Measurements from ENCODE around the gene CD300A. TPM values are rescaled to one million over a fixed set of nuclear protein-coding genes. Genes with fewer than 3 reads are reported as not detected.

Gene CD300A
- total RNA-seq = 1 to 10 TPM in 1 of 8 experiments, under 1 TPM in 2, not detected in 5; 0.17 to 1.6 (median 0.52) TPM

- ATAC-seq (replicated peaks in 6 of 8) = no peak
- 4 to 90% (median 69%) methylated on average over 2 to 15 of the region's 25 CpGs; no CpG with 5 or more reads in 4 of the 10 experiments for WGBS, 10 experiments
- no peak within 1 kb of the TSS for H3K4me3 ChIP-seq
- in situ Hi-C loops (cut with MboI; ENCODE audit: low pct_unique_long_range_greater_than_20kb in 2 of 9, low sequenced_read_pairs in 9 of 9, unreplicated experiment in 9 of 9) = no loop called here
- no peak within 1 kb of the TSS for H3K27ac ChIP-seq
- H3K4me1 ChIP-seq (replicated peaks in 1 of 2) = peaks cover 0 to 4% of the 10 kb centered on the region in 2 donors
Measured at GRCh38 chr17:74466111-74466827, at the start of gene CD300A. TSS of gene CD300A (plus strand) at chr17:74466634. CDS start at chr17:74466704, 70 bp downstream.

DNA sequence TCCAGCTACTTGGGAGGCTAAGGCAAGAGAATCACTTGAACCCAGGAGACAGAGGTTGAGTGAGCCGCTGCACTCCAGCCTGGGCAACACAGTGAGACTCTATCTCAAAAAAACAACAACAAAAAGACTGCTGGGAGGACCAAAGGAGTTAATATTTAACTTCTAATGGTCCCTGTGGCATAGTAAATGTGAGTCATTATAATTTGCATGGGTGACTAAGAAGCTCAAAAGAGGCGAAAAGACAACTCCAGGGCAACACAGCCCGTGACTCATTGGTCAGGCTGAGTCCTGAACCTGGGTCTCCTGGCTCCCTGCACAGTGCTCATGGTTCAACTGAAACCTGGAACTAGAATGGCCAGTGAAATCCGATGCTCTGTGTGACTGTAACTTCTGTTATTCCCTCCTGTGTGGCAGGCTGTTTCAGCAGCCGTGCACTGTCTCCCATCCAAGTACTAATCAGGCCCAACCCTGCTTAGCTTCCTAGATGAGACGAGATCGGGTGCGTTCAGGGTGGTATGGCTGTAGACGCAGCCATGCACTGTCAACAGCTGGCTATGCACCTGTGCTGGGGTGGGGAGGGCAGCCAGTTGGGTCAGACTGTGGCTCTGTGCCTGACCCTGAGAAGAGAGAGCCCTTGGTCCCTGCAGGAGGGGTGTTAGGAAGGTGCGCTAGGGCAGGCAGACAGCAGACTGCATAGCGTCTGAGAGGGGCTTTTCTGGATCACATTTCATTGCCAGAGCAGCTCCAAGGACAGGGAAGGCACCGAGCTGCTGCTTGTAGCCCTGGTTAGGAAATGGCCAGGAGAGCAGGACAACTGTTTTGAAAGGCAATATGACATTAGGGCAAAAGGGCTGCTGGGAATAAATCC is 49.0 kb upstream of the CD300A start:
- ATAC-seq (replicated peaks in 6 of 8) = peak in 3 of 8 experiments; percentile 47 to 100 (median 100)
- in situ Hi-C loops (cut with MboI; ENCODE audit: low pct_unique_long_range_greater_than_20kb in 2 of 9, low sequenced_read_pairs in 9 of 9, unreplicated experiment in 9 of 9) = no loop called here

DNA sequence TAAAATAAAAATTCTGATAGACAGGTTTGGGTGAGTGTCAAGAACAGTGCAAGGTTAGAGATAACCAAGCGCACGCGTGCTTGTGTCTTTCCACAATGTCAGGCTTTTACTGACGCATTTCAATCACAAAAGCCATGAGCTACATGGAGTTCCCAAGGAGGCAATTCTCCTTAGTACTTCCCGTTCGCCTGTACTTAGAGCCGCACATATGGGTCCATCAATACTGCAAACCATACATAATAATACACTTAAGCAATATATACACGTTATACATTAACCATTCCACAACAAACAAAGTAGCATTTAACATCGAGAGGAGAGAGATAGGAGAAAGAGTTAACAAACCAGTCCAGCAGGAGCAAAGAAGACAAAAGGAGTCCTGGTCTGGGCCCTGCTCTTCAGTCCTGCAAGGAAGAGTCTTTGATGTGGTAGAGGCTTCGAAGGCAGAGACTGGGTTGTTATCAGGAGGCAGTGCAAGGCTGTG is 46.5 kb upstream of the CD300A start:
- ATAC-seq (replicated peaks in 6 of 8) = no peak
- Histone ChIP-seq H3K4me3 (no peak overlapping the region), H3K4me1 (replicated peaks in 1 of 2) (no peaks in the 10 kb centered on the region), H3K27ac (no peak overlapping the region)
- WGBS, 10 experiments = 63 to 100% (median 81%) methylated on average over 1 to 9 of the region's 10 CpGs
- in situ Hi-C loops (cut with MboI; ENCODE audit: low pct_unique_long_range_greater_than_20kb in 2 of 9, low sequenced_read_pairs in 9 of 9, unreplicated experiment in 9 of 9) = no loop called here

More for the DNA sequence above, 49.0 kb upstream of the CD300A start:
- 0 to 72% (median 47%) methylated on average over 1 to 5 of the region's 12 CpGs; no CpG with 5 or more reads in 3 of the 10 experiments for WGBS, 10 experiments
- Histone ChIP-seq H3K4me1 (replicated peaks in 1 of 2) (no peaks in the 10 kb centered on the region), H3K4me3 (no peak overlapping the region), H3K27ac (no peak overlapping the region)

DNA sequence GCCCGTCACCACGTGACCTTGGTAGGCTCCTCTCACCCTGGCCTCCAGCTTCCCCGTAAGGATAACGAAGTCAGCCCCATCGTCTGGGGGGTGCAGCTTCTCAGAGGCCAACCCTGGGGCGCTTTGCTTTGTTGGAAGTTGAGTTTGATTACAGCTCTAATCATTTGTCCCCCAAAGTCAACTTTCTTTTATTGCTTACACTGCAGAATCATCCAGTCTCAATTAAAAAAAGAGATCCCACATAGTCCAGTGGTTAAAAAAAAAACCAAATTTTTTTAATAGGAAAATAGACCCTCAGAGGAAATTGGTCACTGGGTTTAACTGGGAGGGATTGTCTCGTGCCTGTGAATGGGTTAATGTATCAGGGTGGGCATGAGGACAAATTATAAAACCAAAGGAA is 42.3 kb upstream of the CD300A start:
- no peak for ATAC-seq (replicated peaks in 6 of 8)

GRCh38 chr17:74424657-74425056 is 41.8 kb upstream of the CD300A start:
- peak in 7 of 8 experiments; percentile 23 to 78 (median 35) for ATAC-seq (replicated peaks in 6 of 8)
- Histone ChIP-seq H3K4me3 (no peak overlapping the region), H3K27ac (no peak overlapping the region), H3K4me1 (replicated peaks in 1 of 2) (peaks cover under 1 to 15% of the 10 kb centered on the region in 2 donors)
- 20 to 83% (median 71%) methylated on average over 1 to 7 of the region's 14 CpGs; no CpG with 5 or more reads in 3 of the 10 experiments for WGBS, 10 experiments
- in situ Hi-C loops (cut with MboI; ENCODE audit: low pct_unique_long_range_greater_than_20kb in 2 of 9, low sequenced_read_pairs in 9 of 9, unreplicated experiment in 9 of 9) = no loop called here

More for the DNA sequence above, 42.3 kb upstream of the CD300A start:
- Histone ChIP-seq H3K27ac (no peak overlapping the region), H3K4me3 (no peak overlapping the region), H3K4me1 (replicated peaks in 1 of 2) (peaks cover 0 to 12% of the 10 kb centered on the region in 2 donors)
- in situ Hi-C loops (cut with MboI; ENCODE audit: low pct_unique_long_range_greater_than_20kb in 2 of 9, low sequenced_read_pairs in 9 of 9, unreplicated experiment in 9 of 9) = no loop called here
- WGBS, 10 experiments = 33 to 100% (median 67%) methylated on average over 1 to 6 of the region's 7 CpGs; no CpG with 5 or more reads in 1 of the 10 experiments

GRCh38 chr17:74426551-74427047 is 39.8 kb upstream of the CD300A start:
- Histone ChIP-seq H3K4me3 (no peak overlapping the region), H3K4me1 (replicated peaks in 1 of 2) (peaks cover 15 to 23% of the 10 kb centered on the region in 2 donors), H3K27ac (no peak overlapping the region)
- in situ Hi-C loops (cut with MboI; ENCODE audit: low pct_unique_long_range_greater_than_20kb in 2 of 9, low sequenced_read_pairs in 9 of 9, unreplicated experiment in 9 of 9) = no loop called here
- ATAC-seq (replicated peaks in 6 of 8) = no peak
- 0 to 100% (median 75%) methylated on average over 1 to 7 of the region's 9 CpGs; no CpG with 5 or more reads in 3 of the 10 experiments for WGBS, 10 experiments

- no peak overlapping the region for H3K4me3 ChIP-seq
- peaks cover 15 to 23% of the 10 kb centered on the region in 2 donors for H3K4me1 ChIP-seq (replicated peaks in 1 of 2)
- 40 to 88% (median 51%) methylated on average over 1 to 6 of the region's 10 CpGs; no CpG with 5 or more reads in 6 of the 10 experiments for WGBS, 10 experiments
- H3K27ac ChIP-seq = no peak overlapping the region
- ATAC-seq (replicated peaks in 6 of 8) = no peak
- in situ Hi-C loops (cut with MboI; ENCODE audit: low pct_unique_long_range_greater_than_20kb in 2 of 9, low sequenced_read_pairs in 9 of 9, unreplicated experiment in 9 of 9) = no loop called here
Measured at GRCh38 chr17:74427048-74427762, 39.2 kb upstream of the CD300A start.

DNA sequence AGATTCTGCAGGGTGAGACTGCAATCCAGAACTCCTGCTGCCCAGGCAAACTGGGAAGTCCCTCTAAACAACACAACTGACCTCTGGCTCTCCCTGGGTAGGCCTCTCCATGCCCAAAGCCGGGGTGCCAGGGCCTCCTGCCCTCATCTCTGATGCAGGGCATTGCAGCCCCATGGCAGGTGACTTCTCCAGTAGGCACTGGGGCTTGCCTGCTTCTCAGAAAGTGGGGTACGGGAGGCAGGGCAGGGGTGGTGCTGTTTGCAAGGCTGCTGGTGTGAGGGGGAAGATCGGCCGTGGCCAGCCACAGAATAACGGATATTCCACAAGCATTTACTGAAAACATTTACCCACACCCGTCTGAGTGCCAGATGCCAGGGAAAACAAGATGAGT is 38.7 kb upstream of the CD300A start:
- 33 to 96% (median 76%) methylated on average over 1 to 3 of the region's 6 CpGs; no CpG with 5 or more reads in 6 of the 10 experiments for WGBS, 10 experiments
- in situ Hi-C loops (cut with MboI; ENCODE audit: low pct_unique_long_range_greater_than_20kb in 2 of 9, low sequenced_read_pairs in 9 of 9, unreplicated experiment in 9 of 9) = no loop called here
- Histone ChIP-seq H3K4me1 (replicated peaks in 1 of 2) (peaks cover 15 to 23% of the 10 kb centered on the region in 2 donors), H3K27ac (no peak overlapping the region), H3K4me3 (no peak overlapping the region)
- ATAC-seq (replicated peaks in 6 of 8) = no peak

GRCh38 chr17:74429604-74430384 is 36.6 kb upstream of the CD300A start:
- peak overlapping the region in 1 of 2 donors; percentile 88 for H3K27ac ChIP-seq
- WGBS, 10 experiments = 40 to 100% (median 70%) methylated on average over 1 to 8 of the region's 19 CpGs; no CpG with 5 or more reads in 2 of the 10 experiments
- ATAC-seq (replicated peaks in 6 of 8) = peak; percentile 3 to 57 (median 23)
- H3K4me1 ChIP-seq (replicated peaks in 1 of 2) = peaks cover 15 to 31% of the 10 kb centered on the region in 2 donors
- peak overlapping the region in 3 of 5 donors; percentile 63 to 79 (median 64) for H3K4me3 ChIP-seq
- in situ Hi-C loops (cut with MboI; ENCODE audit: low pct_unique_long_range_greater_than_20kb in 2 of 9, low sequenced_read_pairs in 9 of 9, unreplicated experiment in 9 of 9) = no loop called here

DNA sequence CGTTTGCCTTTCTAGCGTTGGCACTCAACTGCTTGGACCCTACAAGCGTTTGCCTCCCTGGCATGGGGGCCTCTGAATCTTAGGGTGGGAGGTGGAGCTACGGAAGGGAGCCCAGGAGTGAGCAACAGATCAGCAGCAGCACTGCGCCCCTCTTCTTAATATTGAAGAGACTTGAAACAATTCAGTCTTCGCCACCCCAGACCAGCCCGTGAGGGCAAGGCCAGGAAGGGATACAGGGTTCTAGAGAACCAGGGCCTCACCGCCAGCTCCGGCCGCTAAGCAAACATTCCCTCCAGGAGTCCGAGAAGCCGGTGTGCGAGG is 36.1 kb upstream of the CD300A start:
- Histone ChIP-seq H3K4me1 (replicated peaks in 1 of 2) (peaks cover 15 to 31% of the 10 kb centered on the region in 2 donors), H3K27ac (peak overlapping the region; percentile 16 to 88), H3K4me3 (peak overlapping the region; percentile 41 to 79 (median 63))
- 0 to 42% (median 4%) methylated on average over 1 to 5 of the region's 13 CpGs; no CpG with 5 or more reads in 5 of the 10 experiments for WGBS, 10 experiments
- ATAC-seq (replicated peaks in 6 of 8) = no peak
- in situ Hi-C loops (cut with MboI; ENCODE audit: low pct_unique_long_range_greater_than_20kb in 2 of 9, low sequenced_read_pairs in 9 of 9, unreplicated experiment in 9 of 9) = no loop called here

DNA sequence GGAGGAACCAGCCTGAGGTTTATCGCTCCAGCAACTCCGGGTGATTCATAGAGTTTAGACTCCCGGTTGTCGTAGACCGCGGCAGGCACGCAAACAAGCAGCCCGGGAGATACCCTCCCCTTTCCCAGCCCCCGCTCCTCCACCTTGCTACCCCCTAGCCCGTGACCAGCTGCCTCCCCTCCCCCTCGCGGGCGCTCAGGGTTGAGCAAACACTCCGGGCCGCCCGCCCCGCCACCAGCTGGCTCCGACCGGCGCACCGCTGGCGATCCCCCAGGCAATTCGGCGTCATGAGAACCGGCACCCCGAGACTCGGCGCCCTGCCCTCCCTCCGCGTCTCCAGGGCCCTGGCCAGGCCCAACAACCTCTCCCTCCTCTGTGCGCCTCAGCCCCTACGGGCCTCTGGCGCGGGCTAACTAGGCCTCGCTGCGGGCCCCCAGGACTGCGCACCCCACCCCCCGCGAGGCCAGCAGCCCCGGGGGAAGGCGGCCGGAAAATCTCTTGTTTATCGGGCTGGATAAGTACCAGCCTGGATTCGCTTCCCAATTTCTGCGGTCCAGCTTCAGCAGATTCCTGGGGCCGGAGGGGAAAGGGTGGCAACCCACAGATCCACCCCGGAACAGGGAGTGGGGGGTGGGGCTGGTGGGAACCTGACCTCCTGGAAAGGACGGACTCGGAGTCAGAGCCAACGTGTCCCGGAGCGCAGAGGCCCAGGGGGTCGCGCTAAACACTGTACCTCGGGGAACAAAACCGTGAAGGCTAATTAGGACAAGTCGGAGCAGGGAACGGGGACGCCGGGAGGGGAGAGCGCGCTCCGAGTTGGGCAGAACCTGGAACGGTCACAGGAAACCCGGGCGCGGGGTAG is 35.5 kb upstream of the CD300A start:
- Histone ChIP-seq H3K4me1 (replicated peaks in 1 of 2) (peaks cover 15 to 35% of the 10 kb centered on the region in 2 donors), H3K27ac (peak overlapping the region; percentile 16 to 88), H3K4me3 (peak overlapping the region; percentile 41 to 79 (median 63))
- 0% methylated on average over 4 of the region's 67 CpGs; no CpG with 5 or more reads in 9 of the 10 experiments for WGBS, 10 experiments
- ATAC-seq (replicated peaks in 6 of 8) = peak; percentile 65 to 80 (median 74)
- in situ Hi-C loops (cut with MboI; ENCODE audit: low pct_unique_long_range_greater_than_20kb in 2 of 9, low sequenced_read_pairs in 9 of 9, unreplicated experiment in 9 of 9) = no loop called here

Measured in motor neuron (in vitro differentiated cells).